Liver (tissue), 3 donors: Measurements from ENCODE around the gene UCKL1.

ENCODE experiments used
- CTCF ChIP-seq: fragments of 150-350 bp; IDR thresholded peaks from 2 replicates; pipeline ENCODE4 v1.5.1; 2017; ENCODE audit warnings: improper control_type of control experiment, low read depth, low read length; ENCODE audit not compliant: missing input control
- HNF4G ChIP-seq: IDR thresholded peaks from 2 replicates; pipeline ENCODE4 v1.6.1; 2016; ENCODE audit warnings: antibody characterized with exemption
- RAD21 ChIP-seq, 2 donors: IDR thresholded peaks; 2 replicates each; pipeline ENCODE4 v1.6.1; 2016; ENCODE audit warnings: antibody characterized with exemption in 2 of 2, mild to moderate bottlenecking in 2 of 2
- donor health status: healthy.
- donor health status: healthy.

- TF ChIP-seq CTCF, result no peak
- TF ChIP-seq HNF4G, result no peak
- no peak for TF ChIP-seq RAD21 (IDR thresholded peaks at IDR 0.05)
These were observed 37.1 kb downstream of the UCKL1 start for GRCh38 chr20:63919130-63919529.
